ENCODE results near the gene SLC26A2.
A peak's percentile ranks its signal among the peaks of the same experiment; 100 is the strongest.

The SLC26A2 gene

GRCh38 chr5:149993471-149993870 lies 32.9 kb downstream of the SLC26A2 start:
- no peak for DNase-seq (ENCODE audit: low read depth in 2 of 2)
- TF ChIP-seq CTCF (IDR thresholded peaks at IDR 0.05; ENCODE audit: low read depth, low read length), result no peak
- H3K4me3 ChIP-seq (replicated peaks in 1 of 2; ENCODE audit: low read depth in 2 of 2, low read length in 2 of 2), result no peak overlapping the region

- DNase-seq (ENCODE audit: low read depth in 2 of 2), result no peak
- no peak for TF ChIP-seq CTCF (IDR thresholded peaks at IDR 0.05; ENCODE audit: low read depth, low read length)
- H3K4me3 ChIP-seq (replicated peaks in 1 of 2; ENCODE audit: low read depth in 2 of 2, low read length in 2 of 2), result no peak overlapping the region
Observed at GRCh38 chr5:149995385-149996204, 35.0 kb downstream of the SLC26A2 start.

GRCh38 chr5:149996205-149996890 lies 35.8 kb downstream of the SLC26A2 start:
- TF ChIP-seq CTCF (IDR thresholded peaks at IDR 0.05; ENCODE audit: low read depth, low read length), result no peak
- H3K4me3 ChIP-seq (replicated peaks in 1 of 2; ENCODE audit: low read depth in 2 of 2, low read length in 2 of 2), result no peak overlapping the region
- no peak for DNase-seq (ENCODE audit: low read depth in 2 of 2)

- no peak for DNase-seq (ENCODE audit: low read depth in 2 of 2)
- no peak overlapping the region for H3K4me3 ChIP-seq (replicated peaks in 1 of 2; ENCODE audit: low read depth in 2 of 2, low read length in 2 of 2)
- TF ChIP-seq CTCF (IDR thresholded peaks at IDR 0.05; ENCODE audit: low read depth, low read length), result no peak
Observed at GRCh38 chr5:149998281-149998680, 37.7 kb downstream of the SLC26A2 start.

- no peak for TF ChIP-seq CTCF (IDR thresholded peaks at IDR 0.05; ENCODE audit: low read depth, low read length)
- no peak for DNase-seq (ENCODE audit: low read depth in 2 of 2)
- H3K4me3 ChIP-seq (replicated peaks in 1 of 2; ENCODE audit: low read depth in 2 of 2, low read length in 2 of 2), result peak overlapping the region; percentile 74 to 96
Observed at GRCh38 chr5:149999359-149999758, 38.8 kb downstream of the SLC26A2 start.

GRCh38 chr5:149999866-150000255 lies 39.3 kb downstream of the SLC26A2 start:
- TF ChIP-seq CTCF (IDR thresholded peaks at IDR 0.05; ENCODE audit: low read depth, low read length), result no peak
- peak overlapping the region; percentile 74 to 96 for H3K4me3 ChIP-seq (replicated peaks in 1 of 2; ENCODE audit: low read depth in 2 of 2, low read length in 2 of 2)
- DNase-seq (ENCODE audit: low read depth in 2 of 2), result no peak
